ENCODE data around the gene AFDN. TPM values are rescaled to one million over a fixed set of nuclear protein-coding genes. Genes with fewer than 3 reads are reported as not detected.
"Not testable (repeated sequence)": the region's sequence is repeated elsewhere in the genome, so short reads cannot be mapped to it uniquely, and the experiment has no call there.

The AFDN gene
- total RNA-seq, 1 donor from 2014 or later = 18.1 TPM

- intact Hi-C loops (cut with micrococcal nuclease) = no loop called here
Measured at GRCh38 chr6:167996424-167997199, 169.9 kb downstream of the AFDN start.

DNA sequence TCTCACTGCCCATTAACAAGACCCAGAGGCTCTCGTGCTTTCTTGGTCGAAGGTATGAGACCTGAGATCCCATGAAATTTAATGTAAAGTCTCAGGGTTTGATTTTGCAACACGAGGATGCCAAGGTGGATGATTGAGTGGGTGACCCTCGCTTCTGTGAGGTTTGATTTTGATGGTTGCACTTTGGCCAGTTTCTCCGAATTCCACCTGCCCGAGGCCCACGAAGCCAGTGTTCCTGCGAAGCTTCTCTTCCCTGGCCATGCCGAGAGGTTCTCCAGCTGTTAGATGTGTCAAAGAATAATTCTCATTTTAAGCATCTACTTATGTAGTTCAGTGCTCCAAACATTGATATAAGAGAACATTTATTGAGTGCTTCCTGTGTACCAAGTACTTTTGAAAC, 170.9 kb downstream of the AFDN start, which contains the start of gene KIF25:
TSS of gene KIF25 (plus strand) at position 30 of the 400 bp plus-strand sequence. CDS start 31,915 bp downstream, outside the sequence.
- intact Hi-C loops (cut with micrococcal nuclease) = no loop called here

DNA sequence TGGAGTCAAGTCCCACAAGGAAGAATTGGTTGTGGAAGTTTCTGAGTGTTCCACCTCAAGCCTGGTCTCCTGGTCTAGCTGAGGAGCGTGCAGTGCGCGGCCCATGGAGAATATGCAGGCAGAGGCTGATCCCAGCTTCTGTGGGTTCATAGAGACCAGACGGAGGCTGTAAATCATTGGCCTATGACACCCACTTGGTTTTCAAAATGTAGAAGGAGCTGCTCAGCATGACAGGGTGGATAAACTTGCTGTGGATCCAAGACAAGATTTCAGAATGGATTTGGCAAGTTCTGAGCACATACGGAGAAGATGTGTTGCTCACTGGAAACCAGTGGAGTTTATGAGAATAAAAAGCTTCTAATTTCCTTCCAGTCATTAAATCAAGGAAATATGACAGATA, 171.5 kb downstream of the AFDN start:
- intact Hi-C loops (cut with micrococcal nuclease) = no loop called here

DNA sequence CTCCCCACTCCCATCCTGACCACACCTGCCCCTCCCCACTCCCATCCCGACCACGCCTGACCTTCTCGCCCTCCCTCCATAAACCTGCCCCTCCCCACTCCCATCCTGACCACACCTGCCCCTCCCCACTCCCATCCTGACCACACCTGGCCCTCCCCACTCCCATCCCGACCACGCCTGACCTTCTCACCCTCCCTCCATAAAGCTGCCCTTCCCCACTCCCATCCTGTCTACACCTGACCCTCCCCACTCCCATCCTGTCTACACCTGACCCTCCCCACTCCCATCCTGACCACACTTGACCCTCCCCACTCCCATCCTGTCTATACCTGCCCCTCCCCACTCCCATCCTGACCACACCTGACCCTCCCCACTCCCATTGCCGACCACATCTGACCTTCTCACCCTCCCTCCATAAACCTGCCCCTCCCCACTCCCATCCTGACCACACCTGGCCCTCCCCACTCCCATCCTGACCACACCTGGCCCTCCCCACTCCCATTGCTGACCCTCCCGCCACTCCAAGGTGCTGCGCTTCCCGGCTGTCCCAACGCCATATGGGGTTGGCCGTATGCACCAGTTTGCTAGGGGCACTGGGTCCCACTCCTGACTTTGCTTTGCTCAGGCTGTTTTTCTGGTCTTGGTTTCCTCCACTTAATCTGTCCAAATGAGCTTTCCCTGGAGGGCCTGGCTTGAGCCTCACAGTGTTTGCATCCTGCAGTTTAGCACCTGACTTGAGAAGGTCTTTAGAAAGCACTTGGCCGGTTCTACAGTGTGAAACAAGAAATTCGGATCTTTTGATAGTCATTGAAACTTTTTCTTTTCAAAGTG, 173.7 kb downstream of the AFDN start:
- intact Hi-C loops (cut with micrococcal nuclease) = no loop called here

DNA sequence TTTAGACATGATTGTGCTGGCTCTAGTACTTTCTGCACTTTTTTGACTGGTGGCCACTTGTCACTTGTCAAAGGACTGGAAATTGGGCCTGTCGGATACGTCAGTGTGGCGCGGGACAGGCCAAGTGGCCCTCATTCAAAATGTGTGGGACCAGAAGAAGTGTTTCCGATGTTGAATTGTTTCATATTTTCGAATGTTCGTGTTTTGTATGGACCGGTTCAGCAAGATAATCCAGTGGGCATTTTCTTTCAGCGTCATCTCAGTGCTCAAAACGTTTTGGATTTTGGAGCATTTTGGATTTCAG, 174.3 kb downstream of the AFDN start:
- intact Hi-C loops (cut with micrococcal nuclease) = no loop called here

- intact Hi-C loops (cut with micrococcal nuclease) = not testable (repeated sequence)
Measured at GRCh38 chr6:168001514-168001913, 174.8 kb downstream of the AFDN start.

DNA sequence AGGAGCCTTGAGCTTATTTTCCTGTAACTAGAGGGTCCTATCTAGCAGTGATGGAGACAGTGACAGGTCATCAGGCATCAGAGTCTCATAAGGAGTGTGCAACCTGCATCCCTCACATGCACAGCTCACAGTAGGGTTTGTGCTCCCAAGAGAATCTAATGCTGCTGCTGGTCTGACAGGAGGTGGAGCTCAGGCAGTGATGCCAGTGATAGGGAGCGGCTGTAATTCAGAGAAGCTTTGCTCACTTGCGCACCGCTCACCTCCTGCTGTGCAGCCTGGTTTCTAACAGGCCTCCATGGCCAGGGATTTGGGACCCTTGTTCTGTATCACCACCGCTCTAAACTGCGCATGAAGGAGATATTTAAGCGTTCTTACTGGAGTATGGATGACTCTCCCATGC, 176.1 kb downstream of the AFDN start:
- intact Hi-C loops (cut with micrococcal nuclease) = no loop called here

- intact Hi-C loops (cut with micrococcal nuclease) = no loop called here
Measured at GRCh38 chr6:168004023-168004422, 177.3 kb downstream of the AFDN start.

- intact Hi-C loops (cut with micrococcal nuclease) = no loop called here
Measured at GRCh38 chr6:168004945-168005344, 178.2 kb downstream of the AFDN start.

DNA sequence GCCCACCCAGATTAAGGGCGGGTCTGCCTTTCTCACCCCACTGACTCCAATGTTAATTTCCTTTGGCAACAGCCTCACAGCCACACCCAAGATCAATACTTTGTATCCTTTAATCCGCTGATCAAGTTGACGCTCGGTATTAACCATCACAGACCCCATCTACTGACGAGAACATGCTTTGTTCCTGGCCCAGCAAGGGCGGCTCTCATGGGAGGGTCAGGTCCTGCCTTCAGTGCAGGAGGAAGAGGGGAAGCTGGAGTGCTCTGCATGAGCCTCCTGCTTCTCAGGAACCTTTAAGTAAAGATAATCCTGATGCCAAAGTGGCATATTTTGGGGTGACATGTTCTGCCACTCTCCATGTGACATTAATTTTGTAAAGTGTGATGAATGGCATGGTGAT, 179.1 kb downstream of the AFDN start:
- intact Hi-C loops (cut with micrococcal nuclease) = no loop called here

DNA sequence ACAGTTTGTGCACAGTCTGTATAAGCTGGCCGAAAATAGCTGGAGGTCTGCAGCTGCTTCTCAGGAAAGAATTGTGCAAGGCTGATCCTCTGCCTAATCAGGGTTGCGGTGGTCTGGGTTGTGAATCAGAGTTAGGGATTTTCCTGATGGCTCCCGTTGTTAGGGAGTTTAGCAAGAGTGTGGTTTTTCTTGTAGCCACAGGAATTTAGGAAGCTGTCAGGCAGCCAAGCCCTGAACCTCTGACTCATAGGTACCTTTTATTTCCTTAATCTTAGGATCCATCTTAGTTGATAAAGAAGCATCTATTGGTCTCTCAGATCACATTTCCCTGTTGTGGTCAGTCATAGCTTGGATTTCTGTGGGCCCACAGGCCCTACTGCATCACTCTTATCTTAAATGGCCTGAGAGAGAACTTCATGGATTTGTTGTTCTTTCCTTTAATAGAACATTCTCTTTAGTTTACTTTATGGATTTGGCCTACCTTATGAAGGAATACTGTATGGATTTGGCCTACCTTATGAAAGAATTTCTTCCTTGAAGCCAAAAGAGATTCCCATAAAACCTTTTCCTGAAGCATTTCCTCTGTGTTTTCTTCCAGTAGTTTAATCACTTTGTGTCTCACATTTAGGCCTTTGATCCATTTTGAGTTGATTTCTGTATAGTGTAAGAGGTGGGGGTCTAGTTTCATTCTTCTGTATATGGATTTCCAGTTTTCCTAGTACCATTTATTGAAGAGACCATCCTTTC, 181.1 kb downstream of the AFDN start:
- intact Hi-C loops (cut with micrococcal nuclease) = no loop called here

- intact Hi-C loops (cut with micrococcal nuclease) = no loop called here
Measured at GRCh38 chr6:168009331-168009730, 182.6 kb downstream of the AFDN start.

DNA sequence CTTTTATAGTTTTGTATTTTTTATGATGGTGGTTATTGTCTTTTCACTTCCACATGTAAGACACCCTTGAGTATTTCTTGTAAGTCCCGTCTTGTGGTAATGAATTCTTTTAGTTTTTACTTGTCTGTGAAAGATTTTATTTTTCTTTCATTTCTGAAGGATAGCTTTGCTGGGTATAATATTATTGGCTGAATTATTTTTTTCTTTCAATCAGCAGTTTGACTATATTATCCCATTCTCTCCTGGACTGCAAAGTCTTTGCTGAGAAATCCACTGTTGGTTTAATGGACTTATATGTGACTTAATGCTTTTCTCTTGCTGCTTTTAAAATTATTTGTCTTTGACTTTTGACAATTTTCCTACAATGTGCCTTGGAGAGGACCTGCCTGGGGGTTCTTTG, 184.6 kb downstream of the AFDN start:
- intact Hi-C loops (cut with micrococcal nuclease) = no loop called here

DNA sequence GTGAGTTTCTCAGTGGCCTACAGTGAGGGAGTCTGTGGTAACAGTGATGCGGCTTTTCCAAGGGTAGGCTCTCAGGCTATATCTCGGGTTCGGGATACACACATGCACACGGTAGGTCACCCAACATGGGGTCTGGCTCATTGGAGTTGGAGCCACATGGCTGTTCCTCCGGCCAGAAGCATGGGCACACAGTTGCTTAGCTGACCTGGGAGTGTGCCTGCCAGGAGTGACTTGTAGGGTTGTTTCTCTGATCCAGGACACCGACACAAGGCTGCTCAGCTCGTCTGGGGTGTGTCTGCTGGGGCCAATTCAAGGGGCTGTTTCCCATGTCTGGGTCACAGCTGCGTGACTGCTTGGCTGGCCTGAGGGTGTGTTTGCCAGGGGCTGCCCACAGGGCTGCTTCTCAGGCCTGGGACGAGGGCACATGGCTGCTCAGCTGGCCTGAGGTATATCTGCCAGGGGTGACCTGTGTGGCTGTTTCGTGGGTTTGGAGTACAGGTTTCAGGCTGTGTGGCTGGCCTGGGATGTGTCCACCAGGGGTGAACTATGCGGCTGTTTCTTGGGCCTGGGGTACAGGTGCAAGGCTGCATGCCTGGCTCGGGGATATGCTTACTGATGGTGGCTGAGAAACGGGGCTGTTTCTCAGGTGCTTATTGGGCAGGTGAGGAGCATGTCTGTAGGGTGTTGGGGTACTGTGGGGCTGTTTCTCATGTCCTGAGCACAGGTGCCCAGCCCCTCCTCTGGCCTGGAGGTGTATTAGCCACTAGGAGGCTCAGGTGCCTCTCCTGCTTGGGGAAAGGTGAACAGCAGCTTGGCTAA, 185.9 kb downstream of the AFDN start:
- intact Hi-C loops (cut with micrococcal nuclease) = no loop called here

DNA sequence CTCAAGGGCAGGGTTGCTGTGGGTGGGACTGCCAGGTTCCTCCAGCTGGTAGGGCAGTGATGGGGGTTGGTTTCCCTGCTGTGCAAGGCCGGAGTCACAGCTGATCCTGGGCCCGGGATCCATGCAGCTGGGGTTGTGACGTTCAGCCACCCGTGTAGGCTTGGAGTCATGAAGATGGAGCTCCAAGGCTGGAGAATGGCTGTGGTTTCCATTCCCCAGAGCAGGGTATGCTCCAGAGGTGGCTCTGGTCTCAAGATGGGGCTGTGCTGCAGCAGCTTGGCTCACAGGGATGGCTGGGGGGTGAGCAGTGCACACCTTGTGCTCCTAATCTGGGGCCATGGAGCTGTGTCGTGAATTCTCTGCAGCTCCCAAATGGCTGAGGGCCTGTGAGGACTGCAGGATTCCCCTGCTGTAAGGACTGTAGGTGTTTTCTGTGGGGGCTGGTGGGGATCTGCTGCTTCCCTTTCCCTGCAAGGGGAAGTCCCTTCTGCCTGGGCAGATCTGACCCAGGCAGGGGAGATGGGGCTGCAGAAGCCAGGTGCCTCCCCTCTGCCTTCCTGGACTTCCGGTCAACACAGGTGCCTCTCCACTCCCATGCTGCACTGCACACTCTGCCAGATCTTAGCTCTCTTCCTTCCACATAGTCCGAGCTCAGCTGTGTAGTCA, 186.7 kb downstream of the AFDN start:
- intact Hi-C loops (cut with micrococcal nuclease) = no loop called here

DNA sequence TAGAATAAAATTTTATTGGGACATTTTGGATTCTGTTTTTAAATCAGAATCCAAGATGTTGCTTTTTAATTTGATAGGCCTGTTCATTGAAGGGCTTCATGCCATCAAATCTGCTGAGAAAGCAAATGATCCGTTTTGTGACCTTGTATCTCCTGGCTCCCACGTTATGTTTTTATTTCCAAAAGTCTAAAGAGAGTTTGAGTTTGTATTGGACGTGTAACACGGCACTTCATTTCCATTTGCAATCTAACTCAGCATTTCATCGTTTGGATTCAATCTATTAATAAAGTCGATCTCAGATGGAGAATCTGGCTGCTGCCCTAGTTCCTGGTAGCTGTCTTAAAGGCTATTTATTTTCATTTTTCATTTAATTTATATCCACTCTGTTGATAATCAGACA, 187.7 kb downstream of the AFDN start:
- intact Hi-C loops (cut with micrococcal nuclease) = no loop called here

DNA sequence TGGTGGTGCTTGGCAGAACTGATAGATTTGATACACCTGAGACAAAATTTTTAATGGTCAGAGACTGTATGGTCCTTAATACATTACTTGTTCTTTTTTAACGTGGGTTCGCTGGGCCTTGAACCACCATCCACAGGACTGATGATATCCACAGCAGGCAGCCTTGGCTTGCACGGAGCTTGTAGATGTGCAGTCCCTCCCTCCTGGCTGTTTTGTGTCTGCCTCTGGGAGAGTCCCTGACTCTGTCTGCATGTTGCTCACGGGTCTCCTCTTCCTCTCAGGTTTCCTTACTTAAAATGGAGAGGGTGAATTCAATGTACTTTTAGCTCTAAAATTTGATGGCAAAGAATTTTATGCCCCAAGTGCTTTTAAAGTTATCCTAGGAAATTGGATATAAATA, 188.3 kb downstream of the AFDN start:
- intact Hi-C loops (cut with micrococcal nuclease) = no loop called here

DNA sequence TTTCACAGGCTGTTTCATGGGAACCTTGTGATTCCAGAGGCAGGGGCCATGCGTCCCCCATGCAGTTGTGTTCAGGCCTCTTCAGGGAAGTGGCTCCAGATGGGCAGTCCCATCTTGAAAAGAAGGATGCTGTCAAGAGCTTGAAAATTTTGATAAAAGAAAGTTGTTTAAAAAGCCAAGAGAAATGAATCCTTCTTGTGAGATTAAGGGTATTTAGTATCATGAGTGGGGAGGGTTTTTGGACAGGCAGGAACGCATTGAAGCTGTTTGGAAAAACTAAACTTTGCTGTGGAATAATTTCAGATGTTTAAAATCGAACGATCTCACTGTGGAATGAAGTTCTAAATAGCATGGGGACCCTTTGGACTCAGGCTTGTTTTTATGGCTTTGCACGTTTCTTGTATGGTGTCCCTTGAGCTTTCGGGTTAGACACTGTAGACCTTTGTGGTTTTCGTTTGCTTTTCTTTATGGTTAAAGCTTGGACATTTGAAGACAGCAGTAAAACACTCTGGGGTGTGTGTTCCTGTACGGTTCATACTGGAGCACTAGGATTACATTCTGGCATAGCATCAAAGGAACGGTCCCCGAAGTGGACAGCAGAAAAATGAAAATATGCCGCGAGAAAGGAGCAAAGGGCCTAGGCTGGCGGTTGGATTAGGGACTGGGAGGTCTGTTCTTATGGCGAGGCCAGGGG, 188.9 kb downstream of the AFDN start:
- intact Hi-C loops (cut with micrococcal nuclease) = no loop called here

- intact Hi-C loops (cut with micrococcal nuclease) = no loop called here
Measured at GRCh38 chr6:168016176-168016620, 189.5 kb downstream of the AFDN start.

Data from T-helper 2 cell treated with Interferon-gamma antibody and Interleukin-4, amounts not matched to agents 100 ng/mL and 5 ng/mL, for 36 hours (primary cell).